Keratinocyte (primary cell): ENCODE results near the gene TBL1XR1. TPM values are rescaled to one million over a fixed set of nuclear protein-coding genes. Genes with fewer than 3 reads are reported as not detected.

Source experiments
- DNase-seq: peaks from one replicate; pipeline ENCODE4 v3.0.0-alpha.2; 2011; ENCODE audit warnings: low read depth, missing footprints, low spot score
- FAIRE-seq: peaks from 2 replicates; lab custom pipeline; 2011; peaks lifted over from hg19 to GRCh38; lab: Jason Lieb, UNC
- H2AFZ ChIP-seq: 2 replicates; pipeline ENCODE4 v1.6.0; 2012; ENCODE audit warnings: low read length, control low read depth, inconsistent platforms; ENCODE audit not compliant: control insufficient read depth
- H3K27ac ChIP-seq: 2 replicates; pipeline ENCODE4 v1.5.1; 2011; ENCODE audit warnings: low read length; ENCODE audit not compliant: control insufficient read depth, insufficient read depth
- H3K27me3 ChIP-seq: 3 replicates; pipeline ENCODE4 v1.6.0; 2011; ENCODE audit warnings: low read length; ENCODE audit not compliant: control insufficient read depth, insufficient read depth; ENCODE audit errors: extremely low read depth
- H3K36me3 ChIP-seq, 2 experiments: 2 replicates in 1 of 2; 3 replicates in 1 of 2; pipeline ENCODE4 v1.5.1; 2011; ENCODE audit warnings: low read length in 2 of 2, mild to moderate bottlenecking in 1 of 2; ENCODE audit not compliant: control insufficient read depth in 2 of 2, insufficient read depth in 2 of 2; ENCODE audit errors: extremely low read depth in 1 of 2
- H3K4me1 ChIP-seq: 3 replicates; pipeline ENCODE4 v1.5.1; 2011; ENCODE audit warnings: low read length; ENCODE audit not compliant: control insufficient read depth, insufficient read depth; ENCODE audit errors: extremely low read depth
- H3K4me2 ChIP-seq: 3 replicates; pipeline ENCODE4 v1.6.0; 2011; ENCODE audit warnings: low read depth, low read length; ENCODE audit not compliant: control insufficient read depth, insufficient read depth; ENCODE audit errors: extremely low read depth
- H3K4me3 ChIP-seq, 3 experiments: fragments of 200-600 bp in 1 of 3; sonication (generic) in 1 of 3; 2 replicates in 2 of 3; 3 replicates in 1 of 3; pipeline ENCODE4 v1.5.1; 2011 to 2016; ENCODE audit warnings: low read length in 3 of 3, mild to moderate bottlenecking in 3 of 3, control low read depth in 2 of 3, inconsistent platforms in 1 of 3, low read depth in 1 of 3, mixed read lengths in 1 of 3, mixed run types in 1 of 3, moderate library complexity in 1 of 3; ENCODE audit not compliant: control insufficient read depth in 2 of 3, insufficient read depth in 2 of 3; ENCODE audit errors: extremely low read depth in 1 of 3
- H3K79me2 ChIP-seq: 2 replicates; pipeline ENCODE4 v1.6.0; 2012; ENCODE audit warnings: low read length; ENCODE audit not compliant: control insufficient read depth, insufficient read depth
- H3K9ac ChIP-seq: 3 replicates; pipeline ENCODE4 v1.6.0; 2011; ENCODE audit warnings: low read length; ENCODE audit not compliant: control insufficient read depth, insufficient read depth; ENCODE audit errors: extremely low read depth
- H3K9me1 ChIP-seq: 3 replicates; pipeline ENCODE4 v1.6.0; 2011; ENCODE audit warnings: low read length; ENCODE audit not compliant: control insufficient read depth, insufficient read depth; ENCODE audit errors: extremely low read depth
- H3K9me3 ChIP-seq: 2 replicates; pipeline ENCODE4 v1.5.1; 2012; ENCODE audit warnings: low read depth, low read length; ENCODE audit not compliant: control insufficient read depth
- H4K20me1 ChIP-seq: 3 replicates; pipeline ENCODE4 v1.6.0; 2011; ENCODE audit warnings: low read length; ENCODE audit not compliant: control insufficient read depth, insufficient read depth; ENCODE audit errors: extremely low read depth
- CTCF ChIP-seq, 3 experiments: IDR thresholded peaks in 1 of 3; conservative IDR thresholded peaks in 1 of 3; optimal IDR thresholded peaks in 1 of 3; 2 replicates in 2 of 3; 3 replicates in 1 of 3; pipeline versions ENCODE3 to v1.5.1; 2011; ENCODE audit warnings: low read length in 3 of 3, mild to moderate bottlenecking in 3 of 3, moderate library complexity in 2 of 3, control low read depth in 1 of 3, inconsistent platforms in 1 of 3; ENCODE audit not compliant: insufficient read depth in 2 of 3; ENCODE audit errors: extremely low read depth in 1 of 3
- EZH2 ChIP-seq: IDR thresholded peaks from one replicate; pipeline ENCODE4 v1.6.1; 2012; ENCODE audit warnings: inconsistent platforms, mild to moderate bottlenecking, low read length, moderate library complexity
- dilution Hi-C: fragments of 300-500 bp; cut with MboI; formaldehyde crosslinking; loops from one replicate; pipeline ENCODE4 v1.7.0; 2020; ENCODE audit warnings: low sequenced_read_pairs; ENCODE audit not compliant: extremely low pct_ligation_motif_present
- polyA plus RNA-seq, 5 experiments: library from polyadenylated mRNA; depleted of rRNA in 3 of 5; stranded (reverse) in 3 of 5; stranded (forward) in 1 of 5; unstranded in 1 of 5; fragments of >200 nt; gene quantifications; 1 replicate in 1 of 5; 2 replicates in 3 of 5; 3 replicates in 1 of 5; pipeline versions ENCODE4 v1.2.1 to v1.2.3, GENCODE V29; 2011 to 2012; ENCODE audit warnings: missing spikeins in 2 of 5, low read depth in 1 of 5, low replicate concordance in 1 of 5

Gene TBL1XR1
- polyA plus RNA-seq, 1 donor (not counting 4 experiments of a cell fraction or from before 2014, with no cell fraction given) = 169 TPM

GRCh38 chr3:177133860-177134815 lies 63.1 kb downstream of the TBL1XR1 start:
- Histone ChIP-seq H3K4me3 (no peak overlapping the region), H3K4me1 (no peaks in the 10 kb centered on the region), H3K79me2 (peaks cover 97% of the 10 kb centered on the region), H2AFZ (no peak overlapping the region), H3K27ac (no peak overlapping the region), H3K9me1 (peaks cover 3% of the 10 kb centered on the region), H3K36me3 (peaks cover 0 to 2% of the 10 kb centered on the region in 2 experiments), H4K20me1 (peaks cover 7% of the 10 kb centered on the region), H3K4me2 (no peak overlapping the region), H3K27me3 (no peaks in the 10 kb centered on the region), H3K9me3 (no peaks in the 10 kb centered on the region), H3K9ac (no peak overlapping the region)
- no peak for TF ChIP-seq EZH2
- no peak for TF ChIP-seq CTCF (optimal IDR thresholded peaks at IDR 0.05 in 1 of 3, IDR thresholded peaks at IDR 0.05 in 1 of 3, conservative IDR thresholded peaks at IDR 0.05 in 1 of 3; ENCODE audit: extremely low read depth in 1 of 3, insufficient read depth in 2 of 3, low read length in 3 of 3)
- no peak for FAIRE-seq
- no peak for DNase-seq
- dilution Hi-C loops = no loop called here

GRCh38 chr3:177131927-177132636 lies 65.2 kb downstream of the TBL1XR1 start:
- H3K4me2 ChIP-seq = no peak overlapping the region
- no peaks in the 10 kb centered on the region for H3K9me3 ChIP-seq
- H3K36me3 ChIP-seq = no peaks in the 10 kb centered on the region
- no peak overlapping the region for H3K4me3 ChIP-seq
- H3K9me1 ChIP-seq = peaks cover 3% of the 10 kb centered on the region
- peaks cover 4% of the 10 kb centered on the region for H3K4me1 ChIP-seq
- no peak for TF ChIP-seq EZH2
- TF ChIP-seq CTCF (optimal IDR thresholded peaks at IDR 0.05 in 1 of 3, IDR thresholded peaks at IDR 0.05 in 1 of 3, conservative IDR thresholded peaks at IDR 0.05 in 1 of 3; ENCODE audit: extremely low read depth in 1 of 3, insufficient read depth in 2 of 3, low read length in 3 of 3) = no peak
- dilution Hi-C loops = no loop called here
- H2AFZ ChIP-seq = no peak overlapping the region
- H3K27me3 ChIP-seq = no peaks in the 10 kb centered on the region
- H3K9ac ChIP-seq = no peak overlapping the region
- H3K79me2 ChIP-seq = peaks cover 97% of the 10 kb centered on the region
- no peak for FAIRE-seq
- no peak overlapping the region for H3K27ac ChIP-seq
- no peak for DNase-seq
- peaks cover 14% of the 10 kb centered on the region for H4K20me1 ChIP-seq
